Osteoblast (primary cell): Measurements from ENCODE around the gene DCST2. TPM values are rescaled to one million over a fixed set of nuclear protein-coding genes. Genes with fewer than 3 reads are reported as not detected.

Source experiments
- DNase-seq: peaks from one replicate; pipeline ENCODE4 v3.0.0; 2011; ENCODE audit warnings: low spot score, mixed read lengths; ENCODE audit not compliant: insufficient read length; ENCODE audit errors: missing footprints
- H2AFZ ChIP-seq: 2 replicates; pipeline ENCODE4 v1.6.0; 2011; ENCODE audit warnings: mild to moderate bottlenecking, low read length
- H3K27ac ChIP-seq: 2 replicates; pipeline ENCODE4 v1.5.1; 2011; ENCODE audit warnings: mild to moderate bottlenecking, low read depth, low read length, moderate library complexity
- H3K27me3 ChIP-seq: 2 replicates; pipeline ENCODE4 v1.6.0; 2012; ENCODE audit warnings: mild to moderate bottlenecking, control low read depth, inconsistent platforms, low read length, moderate library complexity; ENCODE audit not compliant: insufficient read depth
- H3K36me3 ChIP-seq: 2 replicates; pipeline ENCODE4 v1.5.1; 2011; ENCODE audit warnings: mild to moderate bottlenecking, low read length, control low read depth, moderate library complexity; ENCODE audit not compliant: insufficient read depth
- H3K4me1 ChIP-seq: 2 replicates; pipeline ENCODE4 v1.5.1; 2011; ENCODE audit warnings: mild to moderate bottlenecking, low read length, control low read depth, moderate library complexity; ENCODE audit not compliant: insufficient read depth
- H3K4me2 ChIP-seq: 2 replicates; pipeline ENCODE4 v1.6.0; 2011; ENCODE audit warnings: mild to moderate bottlenecking, low read length; ENCODE audit not compliant: insufficient read depth
- H3K4me3 ChIP-seq: fragments of 200-600 bp; sonication (generic); 3 replicates; pipeline ENCODE4 v1.5.1; 2012; ENCODE audit warnings: mild to moderate bottlenecking, low read length, inconsistent platforms; ENCODE audit not compliant: insufficient read depth
- H3K79me2 ChIP-seq: 2 replicates; pipeline ENCODE4 v1.6.0; 2012; ENCODE audit warnings: mild to moderate bottlenecking, low read length, control low read depth, inconsistent platforms; ENCODE audit not compliant: insufficient read depth
- H3K9me3 ChIP-seq: 2 replicates; pipeline ENCODE4 v1.5.1; 2011; ENCODE audit warnings: low read depth, low read length, control low read depth
- H4K20me1 ChIP-seq: 2 replicates; pipeline ENCODE4 v1.6.0; 2012; ENCODE audit warnings: mild to moderate bottlenecking, low read length, control low read depth; ENCODE audit not compliant: insufficient read depth
- CTCF ChIP-seq: IDR thresholded peaks from 2 replicates; pipeline ENCODE4 v1.5.1; 2011; ENCODE audit warnings: mild to moderate bottlenecking, low read depth, low read length, moderate library complexity; ENCODE audit errors: extremely low read depth
- total RNA-seq: library from RNA; depleted of rRNA; stranded (reverse); fragments of >200 nt; gene quantifications from 2 replicates; pipeline ENCODE4 v1.2.3, GENCODE V29; 2012

The DCST2 gene
- total RNA-seq, 1 donor, result not detected

GRCh38 chr1:155061381-155062150, 28.0 kb upstream of the DCST2 start:
- peak; percentile 99 for TF ChIP-seq CTCF
- H3K9me3 ChIP-seq, result no peaks in the 10 kb centered on the region
- H4K20me1 ChIP-seq, result peaks cover 20% of the 10 kb centered on the region
- no peaks in the 10 kb centered on the region for H3K79me2 ChIP-seq
- no peak overlapping the region for H3K27ac ChIP-seq
- no peaks in the 10 kb centered on the region for H3K27me3 ChIP-seq
- DNase-seq, result peak; percentile 99
- H3K4me2 ChIP-seq, result no peak overlapping the region
- H3K4me1 ChIP-seq, result peaks cover 19% of the 10 kb centered on the region
- H3K36me3 ChIP-seq, result peaks cover 18% of the 10 kb centered on the region
- no peak overlapping the region for H2AFZ ChIP-seq
- no peak overlapping the region for H3K4me3 ChIP-seq

- H3K9me3 ChIP-seq, result no peaks in the 10 kb centered on the region
- peaks cover 19% of the 10 kb centered on the region for H3K4me1 ChIP-seq
- no peak for TF ChIP-seq CTCF
- H2AFZ ChIP-seq, result no peak overlapping the region
- H3K79me2 ChIP-seq, result no peaks in the 10 kb centered on the region
- H3K4me3 ChIP-seq, result no peak overlapping the region
- H4K20me1 ChIP-seq, result peaks cover 20% of the 10 kb centered on the region
- H3K4me2 ChIP-seq, result no peak overlapping the region
- H3K27me3 ChIP-seq, result no peaks in the 10 kb centered on the region
- no peak for DNase-seq
- H3K36me3 ChIP-seq, result peaks cover 24% of the 10 kb centered on the region
- no peak overlapping the region for H3K27ac ChIP-seq
These were observed 27.2 kb upstream of the DCST2 start for GRCh38 chr1:155060736-155061135.

GRCh38 chr1:155057788-155058211, 24.2 kb upstream of the DCST2 start:
- peak; percentile 12 for TF ChIP-seq CTCF
- H3K36me3 ChIP-seq, result peaks cover 32% of the 10 kb centered on the region
- peaks cover 6% of the 10 kb centered on the region for H3K4me1 ChIP-seq
- peak; percentile 89 for DNase-seq
- peaks cover 8% of the 10 kb centered on the region for H3K79me2 ChIP-seq
- H3K4me3 ChIP-seq, result no peak overlapping the region
- no peak overlapping the region for H3K27ac ChIP-seq
- H3K4me2 ChIP-seq, result no peak overlapping the region
- no peaks in the 10 kb centered on the region for H3K27me3 ChIP-seq
- no peak overlapping the region for H2AFZ ChIP-seq
- H4K20me1 ChIP-seq, result peaks cover 12% of the 10 kb centered on the region
- H3K9me3 ChIP-seq, result no peaks in the 10 kb centered on the region

- peaks cover 32% of the 10 kb centered on the region for H3K36me3 ChIP-seq
- H3K4me1 ChIP-seq, result peaks cover 12% of the 10 kb centered on the region
- no peak overlapping the region for H3K4me2 ChIP-seq
- H3K4me3 ChIP-seq, result no peak overlapping the region
- H3K27ac ChIP-seq, result no peak overlapping the region
- no peak for TF ChIP-seq CTCF
- no peak overlapping the region for H2AFZ ChIP-seq
- H3K27me3 ChIP-seq, result no peaks in the 10 kb centered on the region
- peaks cover 14% of the 10 kb centered on the region for H3K79me2 ChIP-seq
- no peak for DNase-seq
- peaks cover 17% of the 10 kb centered on the region for H4K20me1 ChIP-seq
- no peaks in the 10 kb centered on the region for H3K9me3 ChIP-seq
These were observed 23.5 kb upstream of the DCST2 start for GRCh38 chr1:155057104-155057503.
